ENCODE data around the gene LEAP2.

LEAP2 gene

GRCh38 chr5:132866342-132867045, 7.0 kb upstream of the LEAP2 start, which contains the start of the genes GDF9 and UQCRQ (continued):
- TF ChIP-seq HIC1 (tag by site-specific recombination; IDR thresholded peaks at IDR 0.05): no peak
- TF ChIP-seq ZNF549 (tag by site-specific recombination; IDR thresholded peaks at IDR 0.05): no peak
- TF ChIP-seq ZFP41 (tag by site-specific recombination; IDR thresholded peaks at IDR 0.05; ENCODE audit: borderline replicate concordance): no peak
- TF ChIP-seq ZNF354C (tag by site-specific recombination; IDR thresholded peaks at IDR 0.05; ENCODE audit: borderline replicate concordance, low read depth): no peak
- no peak for TF ChIP-seq ZNF521 (tag by site-specific recombination; IDR thresholded peaks at IDR 0.05)
- no peak for TF ChIP-seq KLF7 (tag by site-specific recombination; IDR thresholded peaks at IDR 0.05; ENCODE audit: borderline replicate concordance)
- peak; percentile 93 for TF ChIP-seq ZFHX2 (tag by site-specific recombination; conservative IDR thresholded peaks at IDR 0.05)
- TF ChIP-seq RBAK (tag by site-specific recombination; IDR thresholded peaks at IDR 0.05): no peak
- no peak for TF ChIP-seq ZNF26 (tag by site-specific recombination; IDR thresholded peaks at IDR 0.05)
- no peak for TF ChIP-seq ZNF561 (tag by site-specific recombination; IDR thresholded peaks at IDR 0.05; ENCODE audit: borderline replicate concordance)
- TF ChIP-seq ZNF223 (tag by site-specific recombination; IDR thresholded peaks at IDR 0.05): no peak
- peak; percentile 52; the same call in 1 of the 2 replicates for TF ChIP-seq ZNF24 (tag by site-specific recombination; IDR thresholded peaks at IDR 0.05)
- TF ChIP-seq ZNF692 (tag by site-specific recombination; IDR thresholded peaks at IDR 0.05): peak; percentile 62
- TF ChIP-seq ZNF18 (tag by site-specific recombination; IDR thresholded peaks at IDR 0.05): no peak
- 0 out of 2 replicates have a peak, but pooled peaks have one; percentile 24 for TF ChIP-seq MZF1 (tag by site-specific recombination; IDR thresholded peaks at IDR 0.05; ENCODE audit: borderline replicate concordance)
- no peak for TF ChIP-seq ZNF747 (tag by site-specific recombination; IDR thresholded peaks at IDR 0.05)
- no peak for TF ChIP-seq ZNF140 (tag by site-specific recombination; IDR thresholded peaks at IDR 0.05)
- TF ChIP-seq REST (tag by site-specific recombination; IDR thresholded peaks at IDR 0.05): peak; percentile 38; the same call in 1 of the 2 replicates
- peak; percentile 84 for TF ChIP-seq ZBTB17 (tag by site-specific recombination; IDR thresholded peaks at IDR 0.05)
- no peak for TF ChIP-seq ZNF785 (tag by site-specific recombination; IDR thresholded peaks at IDR 0.05)
- TF ChIP-seq ZNF776 (tag by site-specific recombination; IDR thresholded peaks at IDR 0.05; ENCODE audit: borderline replicate concordance): no peak
- peak; percentile 80 for TF ChIP-seq ZXDB (tag by site-specific recombination; IDR thresholded peaks at IDR 0.05)
- no peak for TF ChIP-seq ZNF324 (tag by site-specific recombination; IDR thresholded peaks at IDR 0.05)
- TF ChIP-seq ZNF302 (tag by site-specific recombination; IDR thresholded peaks at IDR 0.05; ENCODE audit: low read depth): no peak
- no peak for TF ChIP-seq ZNF701 (tag by site-specific recombination; IDR thresholded peaks at IDR 0.05)
- TF ChIP-seq WT1 (tag by site-specific recombination; IDR thresholded peaks at IDR 0.05): no peak; the same call in 1 of the 2 replicates
- peak; percentile 84 for TF ChIP-seq TRIM28 (IDR thresholded peaks at IDR 0.05; ENCODE audit: borderline replicate concordance, low read length)
- no peak for TF ChIP-seq SETDB1 (IDR thresholded peaks at IDR 0.05; ENCODE audit: insufficient read length, low read length)
- no peak for TF ChIP-seq ZNF585B (tag by site-specific recombination; IDR thresholded peaks at IDR 0.05)
